Jurkat, Clone E6-1 (cell line): ENCODE results near the gene ZC3H13.
A peak's percentile ranks its signal among the peaks of the same experiment; 100 is the strongest.

Experiments used
- DNase-seq: peaks from one replicate; pipeline ENCODE4 v3.0.0-alpha.2; 2011; ENCODE audit warnings: low read depth, low spot score
- H3K4me3 ChIP-seq: 2 replicates; pipeline ENCODE4 v1.5.1; 2011; ENCODE audit warnings: mild to moderate bottlenecking, low read length, control low read depth, moderate library complexity

The ZC3H13 gene

GRCh38 chr13:46063292-46063691 lies 10.7 kb upstream of the ZC3H13 start:
- H3K4me3 ChIP-seq: no peak overlapping the region
- no peak for DNase-seq

- no peak overlapping the region for H3K4me3 ChIP-seq
- no peak for DNase-seq
Observed at GRCh38 chr13:46062185-46062584, 9.6 kb upstream of the ZC3H13 start.

- H3K4me3 ChIP-seq: no peak overlapping the region
Observed at GRCh38 chr13:46059405-46059804, 6.9 kb upstream of the ZC3H13 start.

GRCh38 chr13:46058268-46058667 lies 5.7 kb upstream of the ZC3H13 start:
- DNase-seq: no peak
- H3K4me3 ChIP-seq: no peak overlapping the region

More at GRCh38 chr13:46059405-46059804, 6.9 kb upstream of the ZC3H13 start:
- DNase-seq: no peak

- DNase-seq: no peak
- no peak overlapping the region for H3K4me3 ChIP-seq
Observed at GRCh38 chr13:46057256-46058015, 4.9 kb upstream of the ZC3H13 start.

- no peak for DNase-seq
- H3K4me3 ChIP-seq: peak overlapping the region; percentile 75
Observed at GRCh38 chr13:46053162-46054012, 841 bp upstream of the ZC3H13 start.

GRCh38 chr13:46051968-46052318 lies 603 bp downstream of the ZC3H13 start:
- DNase-seq: no peak
- peak overlapping the region; percentile 75 for H3K4me3 ChIP-seq

GRCh38 chr13:46050771-46051170 lies 1.8 kb downstream of the ZC3H13 start:
- no peak for DNase-seq
- no peak overlapping the region for H3K4me3 ChIP-seq

- no peak overlapping the region for H3K4me3 ChIP-seq
- no peak for DNase-seq
Observed at GRCh38 chr13:46045424-46045823, 7.1 kb downstream of the ZC3H13 start.

- H3K4me3 ChIP-seq: no peak overlapping the region
- no peak for DNase-seq
Observed at GRCh38 chr13:46043647-46044046, 8.9 kb downstream of the ZC3H13 start.

GRCh38 chr13:46041419-46041839 lies 11.1 kb downstream of the ZC3H13 start:
- no peak overlapping the region for H3K4me3 ChIP-seq
- no peak for DNase-seq

GRCh38 chr13:46040763-46041162 lies 11.8 kb downstream of the ZC3H13 start:
- no peak overlapping the region for H3K4me3 ChIP-seq
- DNase-seq: no peak

- H3K4me3 ChIP-seq: no peak overlapping the region
- DNase-seq: no peak
Observed at GRCh38 chr13:46039411-46040182, 12.9 kb downstream of the ZC3H13 start.

GRCh38 chr13:46038296-46038695 lies 14.2 kb downstream of the ZC3H13 start:
- H3K4me3 ChIP-seq: no peak overlapping the region
- no peak for DNase-seq

- no peak for DNase-seq
- no peak overlapping the region for H3K4me3 ChIP-seq
Observed at GRCh38 chr13:46035066-46035465, 17.5 kb downstream of the ZC3H13 start.

- no peak overlapping the region for H3K4me3 ChIP-seq
- DNase-seq: no peak
Observed at GRCh38 chr13:46032341-46032740, 20.2 kb downstream of the ZC3H13 start.

- DNase-seq: peak; percentile 37
- no peak overlapping the region for H3K4me3 ChIP-seq
Observed at GRCh38 chr13:46031581-46032263, 20.8 kb downstream of the ZC3H13 start.

GRCh38 chr13:46025157-46025556 lies 27.4 kb downstream of the ZC3H13 start:
- no peak for DNase-seq
- no peak overlapping the region for H3K4me3 ChIP-seq

- DNase-seq: no peak
- no peak overlapping the region for H3K4me3 ChIP-seq
Observed at GRCh38 chr13:46022481-46022880, 30.1 kb downstream of the ZC3H13 start.
